GM21619 (cell line): ENCODE results near the gene GAGE2A.
"Not testable (repeated sequence)": the region's sequence is repeated elsewhere in the genome, so short reads cannot be mapped to it uniquely, and the experiment has no call there.

Source experiments
- ATAC-seq: cut with Tn5 transposase; IDR thresholded peaks from one replicate; pipeline ENCODE4 v1.9.1; 2021; ENCODE audit not compliant: unreplicated experiment

The GAGE2A gene

GRCh38 chrX:49589196-49589595 lies at the start of gene GAGE2A:
Gene GAGE2A, plus strand, starts transcription at chrX:49589496. Its CDS starts 1,155 bp downstream, at chrX:49590651.
- ATAC-seq = not testable (repeated sequence)

GRCh38 chrX:49541433-49541832 lies 47.9 kb upstream of the GAGE2A start, which contains the start of gene GAGE12D:
Gene GAGE12D, plus strand, starts transcription at chrX:49541733. Its CDS starts 1,155 bp downstream, at chrX:49542888.
- not testable (repeated sequence) for ATAC-seq

GRCh38 chrX:49550989-49551388 lies 38.3 kb upstream of the GAGE2A start, which contains the start of gene GAGE12E:
Gene GAGE12E, plus strand, starts transcription at chrX:49551289. Its CDS starts 1,155 bp downstream, at chrX:49552444.
- not testable (repeated sequence) for ATAC-seq

GRCh38 chrX:49560542-49560941 lies 28.8 kb upstream of the GAGE2A start, which contains the start of gene GAGE12F:
Gene GAGE12F, plus strand, starts transcription at chrX:49560842. Its CDS starts 1,155 bp downstream, at chrX:49561997.
- not testable (repeated sequence) for ATAC-seq

GRCh38 chrX:49568728-49569127 lies 20.6 kb upstream of the GAGE2A start:
- not testable (repeated sequence) for ATAC-seq

GRCh38 chrX:49569152-49569551 lies 20.1 kb upstream of the GAGE2A start:
- ATAC-seq = not testable (repeated sequence)

GRCh38 chrX:49570100-49570499 lies 19.2 kb upstream of the GAGE2A start, which contains the start of gene GAGE12G:
Gene GAGE12G, plus strand, starts transcription at chrX:49570400. Its CDS starts 1,155 bp downstream, at chrX:49571555.
- not testable (repeated sequence) for ATAC-seq

- not testable (repeated sequence) for ATAC-seq
Observed at GRCh38 chrX:49579649-49580048, 9.6 kb upstream of the GAGE2A start, which contains the start of gene GAGE12H. Gene GAGE12H, plus strand, starts transcription at chrX:49579949. Its CDS starts 1,155 bp downstream, at chrX:49581104.

- ATAC-seq = not testable (repeated sequence)
Observed at GRCh38 chrX:49589769-49590478, 628 bp downstream of the GAGE2A start.

GRCh38 chrX:49590488-49590887 lies 1.2 kb downstream of the GAGE2A start:
- ATAC-seq = not testable (repeated sequence)

- not testable (repeated sequence) for ATAC-seq
Observed at GRCh38 chrX:49598720-49599119, 9.4 kb downstream of the GAGE2A start, which contains the start of gene GAGE1. Gene GAGE1, plus strand, starts transcription at chrX:49599020. Its CDS starts 1,155 bp downstream, at chrX:49600175.

- no peak for ATAC-seq
Observed at GRCh38 chrX:49610718-49611310, 21.5 kb downstream of the GAGE2A start.

GRCh38 chrX:49618574-49618973 lies 29.3 kb downstream of the GAGE2A start:
- ATAC-seq = no peak

- no peak for ATAC-seq
Observed at GRCh38 chrX:49627086-49627777, 37.9 kb downstream of the GAGE2A start.

GRCh38 chrX:49644991-49645637 lies 55.8 kb downstream of the GAGE2A start:
- ATAC-seq = no peak
